GM19372 (cell line): ENCODE measurements around the gene CA14.
"Not testable (repeated sequence)": the region's sequence is repeated elsewhere in the genome, so short reads cannot be mapped to it uniquely, and the experiment has no call there.

ENCODE experiments used
- ATAC-seq: cut with Tn5 transposase; IDR thresholded peaks from one replicate; pipeline ENCODE4 v1.9.1; 2021; ENCODE audit warnings: mild to moderate bottlenecking, low read depth, moderate library complexity; ENCODE audit not compliant: unreplicated experiment

Gene CA14

GRCh38 chr1:150257624-150258585 is at the start of gene CA14:
Gene CA14, plus strand, starts transcription at chr1:150257774. Its CDS starts 355 bp downstream, at chr1:150258129.
- no peak for ATAC-seq

DNA sequence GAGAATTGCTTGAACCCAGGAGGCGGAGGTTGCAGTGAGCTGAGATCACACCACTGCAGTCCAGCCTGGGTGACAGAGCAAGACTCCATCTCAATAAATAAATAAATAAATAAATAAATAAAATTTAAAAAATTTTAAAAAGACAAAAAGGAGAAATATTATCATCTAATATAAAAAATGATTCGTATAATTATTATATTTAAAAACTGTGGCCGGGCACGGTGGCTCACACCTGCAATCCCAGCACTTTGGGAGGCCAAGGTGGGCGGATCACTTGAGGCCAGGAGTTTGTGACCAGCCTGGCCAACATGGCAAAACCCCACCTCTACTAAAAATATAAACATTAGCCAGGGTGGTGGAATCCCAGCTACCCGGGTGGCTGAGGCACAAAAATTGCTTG is 49.1 kb upstream of the CA14 start:
- not testable (repeated sequence) for ATAC-seq

DNA sequence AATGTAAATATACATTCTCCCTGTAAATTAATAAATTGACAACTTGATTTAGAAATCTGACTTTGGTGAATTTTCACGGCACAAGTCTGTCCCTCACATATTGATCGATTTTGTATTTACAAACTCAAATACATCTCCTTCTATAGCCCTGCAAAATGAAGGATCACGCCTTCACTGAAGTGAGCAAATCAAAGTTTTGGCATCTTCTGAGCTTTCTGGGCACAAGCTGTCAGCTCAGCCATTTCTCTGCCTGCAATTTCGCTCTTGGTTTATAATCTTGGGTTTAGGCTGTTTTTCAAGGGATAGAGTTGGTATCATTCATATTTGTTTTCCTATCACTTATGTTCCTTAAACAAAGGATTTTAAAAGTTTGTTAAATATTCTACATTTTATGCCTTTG is 47.5 kb upstream of the CA14 start:
- ATAC-seq = no peak

DNA sequence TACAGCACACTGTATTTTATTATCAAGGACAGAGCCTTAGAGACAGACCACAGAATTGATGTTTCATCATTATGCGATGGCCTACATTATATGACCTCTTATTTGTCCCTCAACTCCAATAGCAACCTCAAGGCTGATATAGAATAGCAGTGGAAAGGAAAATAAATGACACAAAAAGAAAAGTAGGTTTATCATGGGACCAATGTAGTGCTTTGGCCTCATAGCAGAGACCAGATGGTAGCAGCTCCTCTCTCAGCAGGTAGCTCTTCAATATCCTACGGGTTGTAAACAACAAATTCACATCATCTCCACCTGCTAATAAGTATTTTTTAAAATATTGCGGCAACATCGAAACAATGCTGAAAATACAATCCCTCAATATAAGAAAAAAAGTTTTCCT is 46.9 kb upstream of the CA14 start:
- no peak for ATAC-seq

DNA sequence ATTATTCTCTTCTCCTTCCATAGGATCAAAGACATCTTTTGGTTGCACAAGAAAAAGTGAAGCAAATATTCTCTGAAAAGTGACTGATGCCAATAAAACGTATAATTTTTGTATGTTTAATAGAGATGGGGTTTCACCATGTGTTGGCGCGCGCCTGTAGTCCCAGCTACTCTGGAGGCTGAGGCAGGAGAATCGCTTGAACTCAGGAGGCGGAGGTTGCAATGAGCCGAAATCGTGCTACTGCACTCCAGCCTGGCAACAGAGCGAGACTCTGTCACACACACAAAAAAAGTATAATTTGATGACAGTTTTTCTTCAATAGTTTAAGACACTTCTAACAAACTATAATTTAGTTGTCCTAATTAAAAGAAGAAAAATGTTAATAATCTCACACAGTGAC is 45.5 kb upstream of the CA14 start:
- no peak for ATAC-seq

DNA sequence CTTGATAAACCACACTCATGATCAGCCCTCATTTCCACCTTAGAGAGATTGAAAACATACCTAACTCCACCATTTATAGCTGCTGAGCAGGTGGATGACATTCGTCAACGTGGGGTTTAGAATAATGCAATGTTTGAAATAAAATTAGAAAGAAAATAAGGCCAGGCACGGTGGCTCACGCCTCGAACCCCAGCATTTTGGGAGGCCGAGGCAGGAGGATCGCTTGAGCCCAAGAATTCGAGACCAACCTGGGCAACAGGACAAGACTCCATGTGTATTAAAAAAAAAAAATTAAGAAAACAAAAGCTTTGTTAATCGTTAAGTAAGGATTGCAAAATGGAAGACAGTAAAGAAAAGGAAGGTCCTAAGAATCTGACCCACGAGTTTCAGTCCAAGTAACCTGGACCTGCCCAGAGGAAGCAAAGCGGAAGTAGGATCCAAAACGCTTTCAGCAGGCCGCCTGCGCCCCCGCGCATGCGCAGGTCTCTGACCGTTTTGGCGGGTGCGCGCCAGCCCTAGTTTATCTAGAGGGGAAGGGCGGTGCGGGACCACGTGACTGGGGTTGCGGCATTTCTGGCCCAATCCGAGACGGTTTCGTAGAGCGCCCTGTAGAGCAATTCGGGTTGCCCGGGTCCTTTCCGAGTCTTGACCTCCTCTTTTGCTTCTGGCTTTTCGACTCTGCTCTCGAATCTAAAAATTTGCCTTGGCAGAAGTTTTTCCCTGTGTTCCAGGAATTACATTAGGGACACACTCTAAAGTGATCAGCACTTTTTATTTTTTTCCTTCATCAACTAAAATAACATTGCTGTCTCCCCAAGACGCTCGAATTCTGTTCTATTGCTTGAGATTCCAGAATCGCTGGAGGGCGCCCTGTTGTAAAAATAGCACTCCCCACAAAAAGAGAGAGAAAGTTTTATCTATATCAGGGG is 44.1 kb upstream of the CA14 start:
- ATAC-seq = peak; percentile 98

- not testable (repeated sequence) for ATAC-seq
These were observed 43.3 kb upstream of the CA14 start for GRCh38 chr1:150214099-150214756.

- ATAC-seq = not testable (repeated sequence)
These were observed 41.7 kb upstream of the CA14 start for GRCh38 chr1:150215855-150216254.

- no peak for ATAC-seq
These were observed 36.0 kb upstream of the CA14 start for GRCh38 chr1:150221552-150221951.

GRCh38 chr1:150224983-150225382 is 32.6 kb upstream of the CA14 start:
- no peak for ATAC-seq

- ATAC-seq = no peak
These were observed 32.0 kb upstream of the CA14 start for GRCh38 chr1:150225546-150225945.

DNA sequence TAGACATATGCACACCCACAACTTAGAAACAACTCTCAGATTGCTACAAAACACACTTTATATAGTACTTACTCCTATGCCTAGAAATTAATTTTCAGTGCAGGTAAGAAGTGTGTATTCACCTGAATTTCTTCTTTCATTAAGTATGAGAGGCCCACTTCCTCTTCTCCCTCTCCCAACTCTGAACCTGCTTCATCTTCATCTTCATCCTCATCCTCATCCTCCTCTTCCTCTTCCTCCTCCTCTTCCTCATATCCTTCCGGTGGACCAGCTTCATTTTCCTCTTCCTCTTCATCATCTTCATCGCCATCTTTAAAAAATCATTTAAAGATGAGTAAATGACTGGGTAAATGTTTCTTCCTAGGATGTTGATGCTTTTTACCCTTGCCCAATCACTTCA is 31.1 kb upstream of the CA14 start:
- ATAC-seq = no peak

GRCh38 chr1:150227228-150227627 is 30.3 kb upstream of the CA14 start:
- ATAC-seq = no peak

GRCh38 chr1:150228246-150228645 is 29.3 kb upstream of the CA14 start:
- not testable (repeated sequence) for ATAC-seq

- ATAC-seq = not testable (repeated sequence)
These were observed 24.7 kb upstream of the CA14 start for GRCh38 chr1:150232921-150233320.

DNA sequence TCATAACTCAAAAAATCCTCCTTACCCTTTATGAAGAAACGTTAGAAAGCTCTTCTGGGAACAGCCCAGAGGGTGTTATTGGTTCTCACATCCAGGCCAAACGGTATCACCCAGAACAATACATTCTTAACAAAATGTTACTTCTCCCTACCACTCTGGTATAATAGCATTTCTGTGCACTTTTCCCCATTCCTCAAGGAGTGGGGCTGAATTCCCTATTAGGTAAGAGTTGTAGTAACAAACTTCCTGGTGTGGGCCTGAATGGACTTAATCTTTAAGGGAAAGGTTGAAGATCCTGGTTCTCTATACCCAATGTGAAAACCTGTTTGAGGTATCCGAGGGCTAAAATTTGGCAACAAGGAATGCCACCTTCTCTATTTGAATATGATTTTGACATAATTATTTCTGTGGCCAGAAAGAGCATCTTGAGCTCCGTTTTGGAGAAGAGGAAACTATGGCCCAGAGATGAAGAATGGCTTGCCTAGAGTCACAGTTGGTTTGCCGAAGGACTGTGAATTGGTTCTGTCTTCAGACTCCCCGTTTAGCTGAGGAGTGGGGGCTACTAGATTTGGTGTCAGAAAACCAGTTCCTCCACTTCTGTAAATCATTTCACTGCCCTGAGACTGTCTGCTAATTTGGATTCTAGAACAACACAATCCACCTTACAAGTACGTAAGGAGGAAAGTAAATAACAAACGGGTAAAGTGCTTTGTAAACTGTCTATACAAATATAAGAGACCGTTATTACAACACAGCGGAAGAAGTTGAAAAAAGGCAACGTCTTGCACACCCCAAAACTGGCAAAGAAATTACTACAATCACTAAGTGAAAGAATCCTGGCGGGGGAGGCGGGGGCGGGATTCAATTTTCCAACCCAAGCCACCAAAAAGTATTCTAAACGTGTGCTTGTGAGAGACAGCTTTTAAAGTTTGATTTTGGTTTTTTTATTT is 23.9 kb upstream of the CA14 start:
- ATAC-seq = no peak

GRCh38 chr1:150234309-150234565 is 23.3 kb upstream of the CA14 start:
- ATAC-seq = no peak

DNA sequence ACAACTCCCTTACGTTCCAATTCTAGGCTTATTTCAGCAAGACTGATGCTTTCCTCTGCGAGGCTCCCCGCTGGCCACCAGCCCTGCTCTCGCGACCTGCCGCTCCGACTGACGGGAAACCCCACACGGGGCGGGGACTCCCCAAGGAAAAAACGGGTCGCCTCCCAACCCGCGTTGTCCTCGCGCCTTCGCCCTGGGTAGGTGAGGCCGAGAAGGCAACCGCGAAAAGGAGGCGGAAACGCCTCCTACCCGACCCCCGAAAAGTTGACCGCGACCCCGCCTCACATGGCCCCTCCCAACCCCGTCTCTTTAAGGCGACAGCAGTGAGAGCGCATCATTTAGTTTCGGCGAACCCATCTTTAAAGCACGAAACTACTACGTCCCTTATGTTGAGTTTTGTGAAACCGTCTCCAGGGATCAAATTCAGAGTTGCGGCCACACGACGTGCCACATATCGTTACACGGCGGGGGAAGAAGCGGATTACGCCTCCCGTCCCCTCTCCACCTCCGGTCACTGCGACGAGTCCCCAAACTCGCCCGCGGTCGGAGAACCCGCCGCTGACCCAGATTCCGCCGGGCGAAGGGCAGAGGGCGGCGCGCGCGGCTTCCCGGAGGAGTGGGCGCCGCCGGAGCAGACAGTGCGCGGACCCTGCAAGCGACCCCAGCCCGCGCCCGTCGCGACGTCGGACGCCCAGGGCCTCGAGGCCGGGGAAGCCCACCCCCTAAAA is 22.8 kb upstream of the CA14 start:
- ATAC-seq = no peak

DNA sequence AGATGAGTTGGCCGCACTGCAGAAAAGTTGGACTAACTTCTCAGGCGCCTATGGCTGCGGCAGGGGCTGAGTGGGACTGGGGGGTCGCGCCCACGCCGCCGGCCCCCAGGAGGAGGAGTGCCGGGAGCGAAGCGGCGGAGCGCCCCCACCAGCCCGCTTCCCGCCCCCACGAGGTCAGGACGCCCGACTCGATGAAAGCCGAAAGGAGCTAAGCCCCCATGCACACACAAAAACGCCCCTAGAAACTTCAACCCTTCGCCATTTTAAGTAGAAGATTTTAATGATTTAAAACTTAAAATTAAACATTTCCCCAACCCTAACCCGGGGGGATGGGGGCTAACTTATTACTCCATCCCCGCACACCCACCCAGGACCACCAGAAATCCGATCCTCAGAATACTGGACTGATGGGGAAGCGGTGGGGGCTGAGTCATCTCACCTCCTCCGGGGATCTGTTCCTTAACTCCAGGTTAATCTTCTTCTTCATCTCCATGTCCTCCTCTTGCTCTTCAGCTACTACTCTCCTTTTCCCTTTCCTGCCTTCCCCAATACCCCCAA is 22.2 kb upstream of the CA14 start:
- ATAC-seq = no peak
